K562 (cell line): ENCODE results near the gene PDE11A. TPM values are rescaled to one million over a fixed set of nuclear protein-coding genes. Genes with fewer than 3 reads are reported as not detected.

Source experiments
- LEF1 ChIP-seq: fragments of 450-650 bp; IDR thresholded peaks from 2 replicates; pipeline ENCODE4 v1.6.1; 2016; ENCODE audit warnings: mild to moderate bottlenecking
- NELFE ChIP-seq: IDR thresholded peaks from 2 replicates; pipeline ENCODE4 v1.6.1; 2011; ENCODE audit warnings: mild to moderate bottlenecking; ENCODE audit not compliant: insufficient read depth, insufficient read length
- polyA plus RNA-seq, 8 experiments: library from polyadenylated mRNA; depleted of rRNA in 4 of 8; stranded (reverse) in 5 of 8; unstranded in 3 of 8; fragments of >200 nt; fragmentation: Nextera tagmentation in 2 of 8; fragmentation: Illumina TruSeq in 1 of 8; extraction: Ambion mirVana in 2 of 8; extraction: Trizol in 1 of 8; gene quantifications; 2 replicates each; pipeline versions ENCODE4 v1.2.1 to v1.2.3, GENCODE V29; 2011 to 2014; ENCODE audit warnings: inconsistent platforms in 1 of 8, missing spikeins in 1 of 8
- total RNA-seq, 7 experiments: library from RNA; depleted of rRNA in 6 of 7; stranded (reverse); fragments of >200 nt in 6 of 7; fragmentation: Illumina TruSeq in 2 of 7; extraction: Trizol in 2 of 7; gene quantifications; 2 replicates each; pipeline versions ENCODE4 v1.2.1 to v1.2.3, GENCODE V29; 2011 to 2021; ENCODE audit warnings: low replicate concordance in 1 of 7
- TF ChIP-seq, protein P1 (sequence below): IDR thresholded peaks from 2 replicates; pipeline ENCODE4 v1.6.1; 2012; ENCODE audit warnings: low read depth, low read length, improper control_type of control experiment, borderline replicate concordance
- TF ChIP-seq, protein P2 (sequence below), 3 experiments: fragments of 200-800 bp in 1 of 3; sonication (Bioruptor generic) in 1 of 3; sonication (generic) in 1 of 3; formaldehyde crosslinking in 1 of 3; IDR thresholded peaks; 2 replicates each; pipeline versions ENCODE4 v1.6.1 to v1.8.0; 2016 to 2022; ENCODE audit warnings: mild to moderate bottlenecking in 2 of 3, missing compliant biosample characterization in 2 of 3, missing genetic modification characterization in 2 of 3, missing genetic modification reagents in 1 of 3
- TF ChIP-seq, protein P3 (sequence below): fragments of 200-800 bp; sonication (Bioruptor generic); IDR thresholded peaks from 2 replicates; pipeline ENCODE4 v1.6.1; 2017; ENCODE audit warnings: missing genetic modification characterization, missing compliant biosample characterization
- TF ChIP-seq, protein P4 (sequence below): fragments of 450-650 bp; IDR thresholded peaks from 2 replicates; pipeline ENCODE4 v1.7.1; 2018; ENCODE audit warnings: mild to moderate bottlenecking, low read depth; ENCODE audit not compliant: partially characterized antibody
- TF ChIP-seq, protein P5 (sequence below): fragments of 450-650 bp; IDR thresholded peaks from 2 replicates; pipeline ENCODE4 v1.6.1; 2017; ENCODE audit warnings: antibody characterized with exemption, mild to moderate bottlenecking
- TF ChIP-seq, protein P6 (sequence below): fragments of 250-450 bp; sonication (Bioruptor Pico); IDR thresholded peaks from 2 replicates; pipeline ENCODE4 v1.4.0; 2020; ENCODE audit warnings: mild to moderate bottlenecking

PDE11A gene
- total and polyA plus RNA-seq, 9 of the 15 experiments (the other 6 are each of a cell fraction or from before 2014, with no cell fraction given), result 3.2 to 22.1 (median 5.7) TPM

DNA sequence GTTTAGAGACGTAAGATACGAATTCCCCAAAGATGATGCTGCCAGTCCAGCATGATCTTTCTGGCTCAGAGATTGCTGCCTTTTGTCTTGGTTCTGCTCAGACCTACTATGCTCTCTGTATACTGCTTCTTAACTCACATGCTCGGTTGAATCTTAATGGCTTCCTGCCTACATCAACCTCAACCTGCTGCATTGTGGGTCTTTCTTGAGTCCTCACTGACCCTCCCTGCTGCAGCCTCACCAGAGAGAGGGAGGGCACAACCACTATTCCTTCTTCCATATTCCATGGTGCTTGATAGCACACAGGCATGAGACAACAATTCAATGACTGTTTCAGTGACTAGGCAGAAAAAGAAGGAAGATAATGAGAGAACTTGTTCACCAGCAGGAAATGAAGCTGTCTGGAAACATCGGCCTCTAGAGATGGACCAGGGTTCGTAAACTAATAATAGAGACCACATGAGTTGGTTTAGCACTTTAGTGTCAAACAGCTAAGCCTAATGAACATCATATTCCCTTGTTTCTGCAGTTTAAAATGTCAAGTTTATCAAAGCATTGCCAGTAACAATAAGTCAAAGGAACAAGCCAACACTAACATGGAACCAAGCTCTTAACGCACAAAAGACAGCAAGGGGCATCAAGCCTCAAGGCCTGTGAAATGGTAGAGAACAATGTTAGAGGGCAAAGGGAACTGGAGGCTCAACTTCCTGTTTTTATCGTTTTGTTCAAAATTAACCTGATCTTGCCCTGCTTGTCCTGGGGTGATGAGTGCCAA, 333.9 kb downstream of the PDE11A start (continued):
- TF ChIP-seq, protein P1, sequence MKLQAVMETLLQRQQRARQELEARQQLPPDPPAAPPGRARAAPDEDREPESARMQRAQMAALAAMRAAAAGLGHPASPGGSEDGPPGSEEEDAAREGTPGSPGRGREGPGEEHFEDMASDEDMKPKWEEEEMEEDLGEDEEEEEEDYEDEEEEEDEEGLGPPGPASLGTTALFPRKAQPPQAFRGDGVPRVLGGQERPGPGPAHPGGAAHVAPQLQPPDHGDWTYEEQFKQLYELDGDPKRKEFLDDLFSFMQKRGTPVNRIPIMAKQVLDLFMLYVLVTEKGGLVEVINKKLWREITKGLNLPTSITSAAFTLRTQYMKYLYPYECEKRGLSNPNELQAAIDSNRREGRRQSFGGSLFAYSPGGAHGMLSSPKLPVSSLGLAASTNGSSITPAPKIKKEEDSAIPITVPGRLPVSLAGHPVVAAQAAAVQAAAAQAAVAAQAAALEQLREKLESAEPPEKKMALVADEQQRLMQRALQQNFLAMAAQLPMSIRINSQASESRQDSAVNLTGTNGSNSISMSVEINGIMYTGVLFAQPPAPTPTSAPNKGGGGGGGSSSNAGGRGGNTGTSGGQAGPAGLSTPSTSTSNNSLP, result no peak
- TF ChIP-seq LEF1 (peak; percentile 29; the same call in 1 of the 2 replicates), NELFE (no peak)
- TF ChIP-seq, protein P2, sequence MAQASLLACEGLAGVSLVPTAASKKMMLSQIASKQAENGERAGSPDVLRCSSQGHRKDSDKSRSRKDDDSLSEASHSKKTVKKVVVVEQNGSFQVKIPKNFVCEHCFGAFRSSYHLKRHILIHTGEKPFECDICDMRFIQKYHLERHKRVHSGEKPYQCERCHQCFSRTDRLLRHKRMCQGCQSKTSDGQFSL (CRISPR knock-in tag; IDR thresholded peaks at IDR 0.05), result no peak
- TF ChIP-seq, protein P2 (tag; IDR thresholded peaks at IDR 0.05), result peak in 1 of 2 experiments; percentile 71; a peak in 2 of 4 replicates
- TF ChIP-seq, protein P3, sequence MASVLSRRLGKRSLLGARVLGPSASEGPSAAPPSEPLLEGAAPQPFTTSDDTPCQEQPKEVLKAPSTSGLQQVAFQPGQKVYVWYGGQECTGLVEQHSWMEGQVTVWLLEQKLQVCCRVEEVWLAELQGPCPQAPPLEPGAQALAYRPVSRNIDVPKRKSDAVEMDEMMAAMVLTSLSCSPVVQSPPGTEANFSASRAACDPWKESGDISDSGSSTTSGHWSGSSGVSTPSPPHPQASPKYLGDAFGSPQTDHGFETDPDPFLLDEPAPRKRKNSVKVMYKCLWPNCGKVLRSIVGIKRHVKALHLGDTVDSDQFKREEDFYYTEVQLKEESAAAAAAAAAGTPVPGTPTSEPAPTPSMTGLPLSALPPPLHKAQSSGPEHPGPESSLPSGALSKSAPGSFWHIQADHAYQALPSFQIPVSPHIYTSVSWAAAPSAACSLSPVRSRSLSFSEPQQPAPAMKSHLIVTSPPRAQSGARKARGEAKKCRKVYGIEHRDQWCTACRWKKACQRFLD, result peak; percentile 61
- TF ChIP-seq, protein P4, sequence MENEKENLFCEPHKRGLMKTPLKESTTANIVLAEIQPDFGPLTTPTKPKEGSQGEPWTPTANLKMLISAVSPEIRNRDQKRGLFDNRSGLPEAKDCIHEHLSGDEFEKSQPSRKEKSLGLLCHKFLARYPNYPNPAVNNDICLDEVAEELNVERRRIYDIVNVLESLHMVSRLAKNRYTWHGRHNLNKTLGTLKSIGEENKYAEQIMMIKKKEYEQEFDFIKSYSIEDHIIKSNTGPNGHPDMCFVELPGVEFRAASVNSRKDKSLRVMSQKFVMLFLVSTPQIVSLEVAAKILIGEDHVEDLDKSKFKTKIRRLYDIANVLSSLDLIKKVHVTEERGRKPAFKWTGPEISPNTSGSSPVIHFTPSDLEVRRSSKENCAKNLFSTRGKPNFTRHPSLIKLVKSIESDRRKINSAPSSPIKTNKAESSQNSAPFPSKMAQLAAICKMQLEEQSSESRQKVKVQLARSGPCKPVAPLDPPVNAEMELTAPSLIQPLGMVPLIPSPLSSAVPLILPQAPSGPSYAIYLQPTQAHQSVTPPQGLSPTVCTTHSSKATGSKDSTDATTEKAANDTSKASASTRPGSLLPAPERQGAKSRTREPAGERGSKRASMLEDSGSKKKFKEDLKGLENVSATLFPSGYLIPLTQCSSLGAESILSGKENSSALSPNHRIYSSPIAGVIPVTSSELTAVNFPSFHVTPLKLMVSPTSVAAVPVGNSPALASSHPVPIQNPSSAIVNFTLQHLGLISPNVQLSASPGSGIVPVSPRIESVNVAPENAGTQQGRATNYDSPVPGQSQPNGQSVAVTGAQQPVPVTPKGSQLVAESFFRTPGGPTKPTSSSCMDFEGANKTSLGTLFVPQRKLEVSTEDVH, result no peak
- TF ChIP-seq, protein P5, sequence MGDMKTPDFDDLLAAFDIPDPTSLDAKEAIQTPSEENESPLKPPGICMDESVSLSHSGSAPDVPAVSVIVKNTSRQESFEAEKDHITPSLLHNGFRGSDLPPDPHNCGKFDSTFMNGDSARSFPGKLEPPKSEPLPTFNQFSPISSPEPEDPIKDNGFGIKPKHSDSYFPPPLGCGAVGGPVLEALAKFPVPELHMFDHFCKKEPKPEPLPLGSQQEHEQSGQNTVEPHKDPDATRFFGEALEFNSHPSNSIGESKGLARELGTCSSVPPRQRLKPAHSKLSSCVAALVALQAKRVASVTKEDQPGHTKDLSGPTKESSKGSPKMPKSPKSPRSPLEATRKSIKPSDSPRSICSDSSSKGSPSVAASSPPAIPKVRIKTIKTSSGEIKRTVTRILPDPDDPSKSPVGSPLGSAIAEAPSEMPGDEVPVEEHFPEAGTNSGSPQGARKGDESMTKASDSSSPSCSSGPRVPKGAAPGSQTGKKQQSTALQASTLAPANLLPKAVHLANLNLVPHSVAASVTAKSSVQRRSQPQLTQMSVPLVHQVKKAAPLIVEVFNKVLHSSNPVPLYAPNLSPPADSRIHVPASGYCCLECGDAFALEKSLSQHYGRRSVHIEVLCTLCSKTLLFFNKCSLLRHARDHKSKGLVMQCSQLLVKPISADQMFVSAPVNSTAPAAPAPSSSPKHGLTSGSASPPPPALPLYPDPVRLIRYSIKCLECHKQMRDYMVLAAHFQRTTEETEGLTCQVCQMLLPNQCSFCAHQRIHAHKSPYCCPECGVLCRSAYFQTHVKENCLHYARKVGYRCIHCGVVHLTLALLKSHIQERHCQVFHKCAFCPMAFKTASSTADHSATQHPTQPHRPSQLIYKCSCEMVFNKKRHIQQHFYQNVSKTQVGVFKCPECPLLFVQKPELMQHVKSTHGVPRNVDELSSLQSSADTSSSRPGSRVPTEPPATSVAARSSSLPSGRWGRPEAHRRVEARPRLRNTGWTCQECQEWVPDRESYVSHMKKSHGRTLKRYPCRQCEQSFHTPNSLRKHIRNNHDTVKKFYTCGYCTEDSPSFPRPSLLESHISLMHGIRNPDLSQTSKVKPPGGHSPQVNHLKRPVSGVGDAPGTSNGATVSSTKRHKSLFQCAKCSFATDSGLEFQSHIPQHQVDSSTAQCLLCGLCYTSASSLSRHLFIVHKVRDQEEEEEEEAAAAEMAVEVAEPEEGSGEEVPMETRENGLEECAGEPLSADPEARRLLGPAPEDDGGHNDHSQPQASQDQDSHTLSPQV, result peak; percentile 89
- TF ChIP-seq, protein P6, sequence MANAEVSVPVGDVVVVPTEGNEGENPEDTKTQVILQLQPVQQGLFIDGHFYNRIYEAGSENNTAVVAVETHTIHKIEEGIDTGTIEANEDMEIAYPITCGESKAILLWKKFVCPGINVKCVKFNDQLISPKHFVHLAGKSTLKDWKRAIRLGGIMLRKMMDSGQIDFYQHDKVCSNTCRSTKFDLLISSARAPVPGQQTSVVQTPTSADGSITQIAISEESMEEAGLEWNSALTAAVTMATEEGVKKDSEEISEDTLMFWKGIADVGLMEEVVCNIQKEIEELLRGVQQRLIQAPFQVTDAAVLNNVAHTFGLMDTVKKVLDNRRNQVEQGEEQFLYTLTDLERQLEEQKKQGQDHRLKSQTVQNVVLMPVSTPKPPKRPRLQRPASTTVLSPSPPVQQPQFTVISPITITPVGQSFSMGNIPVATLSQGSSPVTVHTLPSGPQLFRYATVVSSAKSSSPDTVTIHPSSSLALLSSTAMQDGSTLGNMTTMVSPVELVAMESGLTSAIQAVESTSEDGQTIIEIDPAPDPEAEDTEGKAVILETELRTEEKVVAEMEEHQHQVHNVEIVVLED, result peak; percentile 37; the same call in 1 of the 2 replicates
